Measurements from ENCODE around the gene TUBB. TPM values are rescaled to one million over a fixed set of nuclear protein-coding genes. Genes with fewer than 3 reads are reported as not detected.

Gene TUBB
- total and polyA plus RNA-seq, 9 of the 15 experiments (the other 6 are each of a cell fraction or from before 2014, with no cell fraction given): 971 to 2,870 (median 1,478) TPM

DNA sequence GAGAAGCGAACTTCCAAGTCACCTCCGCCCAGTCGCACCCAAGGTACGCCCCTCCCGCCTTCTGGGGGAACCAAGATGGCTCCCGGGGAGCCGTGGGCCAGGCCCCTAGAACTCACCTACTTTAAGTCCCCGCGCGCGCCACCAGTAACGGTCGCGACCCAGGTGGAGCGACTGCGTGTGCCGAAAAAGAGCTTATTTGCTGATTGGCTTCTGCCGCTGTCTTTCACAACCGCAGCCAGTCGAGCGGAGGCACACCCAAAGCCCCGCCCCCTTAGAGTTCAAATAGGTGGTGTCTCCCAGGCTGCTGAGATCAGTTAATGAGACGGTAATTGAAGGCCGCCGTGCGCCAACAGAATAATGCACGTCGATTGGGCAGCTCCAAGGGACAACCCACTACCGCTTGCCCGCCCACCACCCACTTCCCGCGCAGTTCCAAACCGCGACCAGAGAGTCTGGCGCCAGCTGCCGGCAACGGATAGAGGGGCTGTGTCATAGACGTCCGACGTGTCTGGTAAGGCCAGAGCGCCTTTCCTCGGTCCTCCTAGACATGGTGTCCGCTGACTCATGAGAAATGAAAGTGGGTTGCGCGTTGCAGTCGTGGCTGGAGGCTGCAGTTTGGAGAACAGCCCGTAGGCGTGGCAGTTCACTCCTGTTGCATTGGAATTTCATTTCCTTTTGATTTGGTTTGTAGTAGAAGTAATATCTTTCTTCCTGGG lies 2.9 kb upstream of the TUBB start, which contains the start of gene MDC1 (continued):
- TF ChIP-seq CCNT2 (IDR thresholded peaks at IDR 0.05; ENCODE audit: borderline replicate concordance, extremely low read depth, insufficient read length, low read depth, low read length) (peak; percentile 88), TEAD1 (CRISPR knock-in tag; IDR thresholded peaks at IDR 0.05) (peak; percentile 69 to 95; a peak in 3 of 4 replicates), ARID2 (IDR thresholded peaks at IDR 0.05) (no peak), FOSL1 (tag; conservative IDR thresholded peaks at IDR 0.05) (peak; percentile 96), ZNF311 (CRISPR knock-in tag; IDR thresholded peaks at IDR 0.05) (no peak), TAF15 (IDR thresholded peaks at IDR 0.05; ENCODE audit: low read depth, low read length) (no peak), U2AF2 (optimal IDR thresholded peaks at IDR 0.05; ENCODE audit: low read depth, low read length) (no peak), RFX1 (IDR thresholded peaks at IDR 0.05) (no peak), BCL6 (CRISPR knock-in tag; IDR thresholded peaks at IDR 0.05) (no peak), TGIF2 (CRISPR knock-in tag; IDR thresholded peaks at IDR 0.05) (no peak; the same call in 1 of the 2 replicates), CBFB (CRISPR knock-in tag; IDR thresholded peaks at IDR 0.05) (peak; percentile 97), ZNF263 (CRISPR knock-in tag; IDR thresholded peaks at IDR 0.05; ENCODE audit: borderline replicate concordance) (peak; percentile 62), MEF2D (tag; conservative IDR thresholded peaks at IDR 0.05; ENCODE audit: low read depth) (peak; percentile 44; the same call in 1 of the 2 replicates)
- TF ChIP-seq, protein P1, sequence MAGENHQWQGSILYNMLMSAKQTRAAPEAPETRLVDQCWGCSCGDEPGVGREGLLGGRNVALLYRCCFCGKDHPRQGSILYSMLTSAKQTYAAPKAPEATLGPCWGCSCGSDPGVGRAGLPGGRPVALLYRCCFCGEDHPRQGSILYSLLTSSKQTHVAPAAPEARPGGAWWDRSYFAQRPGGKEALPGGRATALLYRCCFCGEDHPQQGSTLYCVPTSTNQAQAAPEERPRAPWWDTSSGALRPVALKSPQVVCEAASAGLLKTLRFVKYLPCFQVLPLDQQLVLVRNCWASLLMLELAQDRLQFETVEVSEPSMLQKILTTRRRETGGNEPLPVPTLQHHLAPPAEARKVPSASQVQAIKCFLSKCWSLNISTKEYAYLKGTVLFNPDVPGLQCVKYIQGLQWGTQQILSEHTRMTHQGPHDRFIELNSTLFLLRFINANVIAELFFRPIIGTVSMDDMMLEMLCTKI (IDR thresholded peaks at IDR 0.05; ENCODE audit: partially characterized antibody): no peak
- TF ChIP-seq, protein P2, sequence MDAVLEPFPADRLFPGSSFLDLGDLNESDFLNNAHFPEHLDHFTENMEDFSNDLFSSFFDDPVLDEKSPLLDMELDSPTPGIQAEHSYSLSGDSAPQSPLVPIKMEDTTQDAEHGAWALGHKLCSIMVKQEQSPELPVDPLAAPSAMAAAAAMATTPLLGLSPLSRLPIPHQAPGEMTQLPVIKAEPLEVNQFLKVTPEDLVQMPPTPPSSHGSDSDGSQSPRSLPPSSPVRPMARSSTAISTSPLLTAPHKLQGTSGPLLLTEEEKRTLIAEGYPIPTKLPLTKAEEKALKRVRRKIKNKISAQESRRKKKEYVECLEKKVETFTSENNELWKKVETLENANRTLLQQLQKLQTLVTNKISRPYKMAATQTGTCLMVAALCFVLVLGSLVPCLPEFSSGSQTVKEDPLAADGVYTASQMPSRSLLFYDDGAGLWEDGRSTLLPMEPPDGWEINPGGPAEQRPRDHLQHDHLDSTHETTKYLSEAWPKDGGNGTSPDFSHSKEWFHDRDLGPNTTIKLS (IDR thresholded peaks at IDR 0.05; ENCODE audit: borderline replicate concordance, low read depth): peak; percentile 99
- TF ChIP-seq, protein P3, sequence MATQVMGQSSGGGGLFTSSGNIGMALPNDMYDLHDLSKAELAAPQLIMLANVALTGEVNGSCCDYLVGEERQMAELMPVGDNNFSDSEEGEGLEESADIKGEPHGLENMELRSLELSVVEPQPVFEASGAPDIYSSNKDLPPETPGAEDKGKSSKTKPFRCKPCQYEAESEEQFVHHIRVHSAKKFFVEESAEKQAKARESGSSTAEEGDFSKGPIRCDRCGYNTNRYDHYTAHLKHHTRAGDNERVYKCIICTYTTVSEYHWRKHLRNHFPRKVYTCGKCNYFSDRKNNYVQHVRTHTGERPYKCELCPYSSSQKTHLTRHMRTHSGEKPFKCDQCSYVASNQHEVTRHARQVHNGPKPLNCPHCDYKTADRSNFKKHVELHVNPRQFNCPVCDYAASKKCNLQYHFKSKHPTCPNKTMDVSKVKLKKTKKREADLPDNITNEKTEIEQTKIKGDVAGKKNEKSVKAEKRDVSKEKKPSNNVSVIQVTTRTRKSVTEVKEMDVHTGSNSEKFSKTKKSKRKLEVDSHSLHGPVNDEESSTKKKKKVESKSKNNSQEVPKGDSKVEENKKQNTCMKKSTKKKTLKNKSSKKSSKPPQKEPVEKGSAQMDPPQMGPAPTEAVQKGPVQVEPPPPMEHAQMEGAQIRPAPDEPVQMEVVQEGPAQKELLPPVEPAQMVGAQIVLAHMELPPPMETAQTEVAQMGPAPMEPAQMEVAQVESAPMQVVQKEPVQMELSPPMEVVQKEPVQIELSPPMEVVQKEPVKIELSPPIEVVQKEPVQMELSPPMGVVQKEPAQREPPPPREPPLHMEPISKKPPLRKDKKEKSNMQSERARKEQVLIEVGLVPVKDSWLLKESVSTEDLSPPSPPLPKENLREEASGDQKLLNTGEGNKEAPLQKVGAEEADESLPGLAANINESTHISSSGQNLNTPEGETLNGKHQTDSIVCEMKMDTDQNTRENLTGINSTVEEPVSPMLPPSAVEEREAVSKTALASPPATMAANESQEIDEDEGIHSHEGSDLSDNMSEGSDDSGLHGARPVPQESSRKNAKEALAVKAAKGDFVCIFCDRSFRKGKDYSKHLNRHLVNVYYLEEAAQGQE (IDR thresholded peaks at IDR 0.05; ENCODE audit: borderline replicate concordance): no peak
- TF ChIP-seq, protein P3 (CRISPR knock-in tag; IDR thresholded peaks at IDR 0.05; ENCODE audit: low read depth): peak; percentile 25; the same call in 1 of the 2 replicates

Data from K562 (cell line).